GM12891 (cell line): ENCODE results near the gene GOLGA2.

Source experiments
- DNase-seq: peaks from one replicate; pipeline ENCODE4 v3.0.0; 2011; ENCODE audit warnings: low spot score; ENCODE audit not compliant: insufficient read length
- FAIRE-seq: peaks from 2 replicates; lab custom pipeline; 2011; peaks lifted over from hg19 to GRCh38; lab: Jason Lieb, UNC
- PAX5 ChIP-seq: IDR thresholded peaks from 2 replicates; pipeline ENCODE4 v1.6.1; 2011; ENCODE audit warnings: low read length, moderate library complexity, mild to moderate bottlenecking; ENCODE audit not compliant: insufficient read depth, severe bottlenecking
- POLR2A ChIP-seq: IDR thresholded peaks from 2 replicates; pipeline ENCODE4 v1.6.1; 2011; ENCODE audit warnings: low read depth, low read length, control low read depth
- POLR2AphosphoS5 ChIP-seq: IDR thresholded peaks from 2 replicates; pipeline ENCODE4 v1.6.1; 2011; ENCODE audit warnings: low read depth, low read length, control low read depth
- POU2F2 ChIP-seq: IDR thresholded peaks from 2 replicates; pipeline ENCODE4 v1.6.1; 2011; ENCODE audit warnings: low read depth, mild to moderate bottlenecking, control low read depth, low read length, moderate library complexity
- SPI1 ChIP-seq: IDR thresholded peaks from 2 replicates; pipeline ENCODE4 v1.6.1; 2011; ENCODE audit warnings: low read depth, low read length, control low read depth
- TAF1 ChIP-seq: IDR thresholded peaks from 2 replicates; pipeline ENCODE4 v1.6.1; 2011; ENCODE audit warnings: low read depth, low read length, control low read depth

The GOLGA2 gene

GRCh38 chr9:128259156-128259555 lies 16.7 kb downstream of the GOLGA2 start:
- FAIRE-seq, result no peak

GRCh38 chr9:128258326-128258725 lies 17.5 kb downstream of the GOLGA2 start:
- FAIRE-seq (no peak), DNase-seq (no peak)
- TF ChIP-seq TAF1, result no peak
- no peak for TF ChIP-seq POLR2AphosphoS5
- no peak for TF ChIP-seq POU2F2
- no peak for TF ChIP-seq POLR2A
- no peak for TF ChIP-seq PAX5
- no peak for TF ChIP-seq SPI1

More at GRCh38 chr9:128259156-128259555, 16.7 kb downstream of the GOLGA2 start:
- DNase-seq, result no peak
- TF ChIP-seq PAX5 (no peak), POLR2AphosphoS5 (no peak), POU2F2 (no peak)

- TF ChIP-seq SPI1, result no peak
- no peak for TF ChIP-seq POU2F2
- no peak for TF ChIP-seq TAF1
- TF ChIP-seq POLR2A, result no peak
- TF ChIP-seq PAX5, result no peak
- no peak for TF ChIP-seq POLR2AphosphoS5
These were observed 17.9 kb downstream of the GOLGA2 start for GRCh38 chr9:128257907-128258306.

GRCh38 chr9:128257086-128257825 lies 18.6 kb downstream of the GOLGA2 start:
- no peak for DNase-seq
- FAIRE-seq, result no peak
- TF ChIP-seq POLR2A (no peak), SPI1 (no peak), PAX5 (no peak), POLR2AphosphoS5 (no peak), POU2F2 (no peak), TAF1 (no peak)

More at GRCh38 chr9:128257907-128258306, 17.9 kb downstream of the GOLGA2 start:
- FAIRE-seq (no peak), DNase-seq (no peak)

GRCh38 chr9:128254855-128255759 lies 20.7 kb downstream of the GOLGA2 start:
- DNase-seq (peak; percentile 80), FAIRE-seq (no peak)
- TF ChIP-seq POLR2A, result no peak
- TF ChIP-seq TAF1, result no peak
- no peak for TF ChIP-seq PAX5
- TF ChIP-seq POU2F2, result no peak
- TF ChIP-seq POLR2AphosphoS5, result no peak
- TF ChIP-seq SPI1, result no peak

- DNase-seq (no peak), FAIRE-seq (no peak)
- TF ChIP-seq PAX5, result no peak
These were observed 21.4 kb downstream of the GOLGA2 start for GRCh38 chr9:128254362-128254761.

GRCh38 chr9:128253991-128254346 lies 21.8 kb downstream of the GOLGA2 start:
- FAIRE-seq, result no peak
- no peak for DNase-seq

GRCh38 chr9:128253140-128253990 lies 22.4 kb downstream of the GOLGA2 start:
- DNase-seq (no peak), FAIRE-seq (no peak)
- no peak for TF ChIP-seq SPI1
- TF ChIP-seq POU2F2, result no peak
- TF ChIP-seq TAF1, result no peak

More at GRCh38 chr9:128253991-128254346, 21.8 kb downstream of the GOLGA2 start:
- TF ChIP-seq POU2F2 (no peak), TAF1 (no peak), POLR2A (no peak), PAX5 (no peak), POLR2AphosphoS5 (no peak), SPI1 (no peak)
